GM23248 (cell line): ENCODE data around the gene GALNT2. TPM values are rescaled to one million over a fixed set of nuclear protein-coding genes. Genes with fewer than 3 reads are reported as not detected.
A peak's percentile ranks its signal among the peaks of the same experiment; 100 is the strongest.

Experiments
- DNase-seq: peaks from one replicate; pipeline ENCODE4 v3.0.0-alpha.2; 2015
- H2AFZ ChIP-seq: fragments of 200-600 bp; sonication (generic); 2 replicates; pipeline ENCODE4 v1.6.1; 2016; ENCODE audit warnings: antibody characterized with exemption
- H3F3A ChIP-seq: fragments of 200-600 bp; sonication (generic); 2 replicates; pipeline ENCODE4 v1.6.1; 2016; ENCODE audit warnings: mild to moderate bottlenecking, antibody characterized with exemption, mixed run types; ENCODE audit not compliant: insufficient read depth
- H3K27ac ChIP-seq: fragments of 200-600 bp; sonication (generic); 2 replicates; pipeline ENCODE4 v1.5.1; 2016; ENCODE audit warnings: mild to moderate bottlenecking
- H3K27me3 ChIP-seq: fragments of 200-600 bp; sonication (generic); replicated peaks from 2 replicates; pipeline ENCODE4 v1.6.1; 2016; ENCODE audit warnings: mild to moderate bottlenecking; ENCODE audit not compliant: insufficient read depth
- H3K36me3 ChIP-seq: fragments of 200-600 bp; sonication (generic); 2 replicates; pipeline ENCODE4 v1.6.1; 2016; ENCODE audit warnings: low read depth, mild to moderate bottlenecking
- H3K4me1 ChIP-seq: fragments of 200-600 bp; sonication (generic); 2 replicates; pipeline ENCODE4 v1.6.1; 2016; ENCODE audit warnings: mild to moderate bottlenecking; ENCODE audit not compliant: insufficient read depth
- H3K4me2 ChIP-seq: fragments of 200-600 bp; sonication (generic); one replicate; pipeline ENCODE4 v1.6.1; 2016; ENCODE audit warnings: mild to moderate bottlenecking; ENCODE audit not compliant: unreplicated experiment
- H3K4me3 ChIP-seq: fragments of 200-600 bp; sonication (generic); 2 replicates; pipeline ENCODE4 v1.5.1; 2016; ENCODE audit warnings: mild to moderate bottlenecking
- H3K79me2 ChIP-seq: fragments of 200-600 bp; sonication (generic); 2 replicates; pipeline ENCODE4 v1.6.1; 2016; ENCODE audit warnings: mild to moderate bottlenecking; ENCODE audit not compliant: insufficient read depth
- H3K9ac ChIP-seq: fragments of 200-600 bp; sonication (generic); 2 replicates; pipeline ENCODE4 v1.6.1; 2016; ENCODE audit warnings: mild to moderate bottlenecking
- H3K9me2 ChIP-seq: fragments of 200-600 bp; sonication (generic); 2 replicates; pipeline ENCODE4 v1.6.1; 2016; ENCODE audit warnings: mixed run types, mild to moderate bottlenecking, moderate library complexity; ENCODE audit not compliant: insufficient read depth
- H3K9me3 ChIP-seq: fragments of 200-600 bp; sonication (generic); one replicate; pipeline ENCODE4 v1.6.1; 2017; ENCODE audit warnings: low read depth
- H4K20me1 ChIP-seq: fragments of 200-600 bp; sonication (generic); 2 replicates; pipeline ENCODE4 v1.6.0; 2016; ENCODE audit not compliant: insufficient read depth
- EZH2 ChIP-seq: fragments of 200-600 bp; sonication (generic); IDR thresholded peaks from 2 replicates; pipeline ENCODE4 v1.6.1; 2018; ENCODE audit warnings: antibody characterized with exemption, mild to moderate bottlenecking; ENCODE audit not compliant: insufficient read depth, poor library complexity, severe bottlenecking
- EZH2phosphoT487 ChIP-seq: fragments of 200-600 bp; sonication (generic); IDR thresholded peaks from 2 replicates; pipeline ENCODE4 v1.6.1; 2018; ENCODE audit warnings: antibody characterized with exemption, moderate library complexity, mild to moderate bottlenecking, low read depth; ENCODE audit not compliant: insufficient read depth
- WGBS, 2 experiments: methylation state at CpG; one replicate each; pipeline ENCODE4 v1.1.6; 2015 to 2017; ENCODE audit warnings: low lambda C conversion rate in 2 of 2, low coverage in 1 of 2; ENCODE audit errors: missing lambda C conversion rate in 2 of 2; 5-methylcytosine and 5-hydroxymethylcytosine counted together
- in situ Hi-C: fragments of 300-500 bp; cut with MboI; formaldehyde crosslinking; loops from 2 replicates; pipeline ENCODE4 v1.15.0; 2020
- polyA plus RNA-seq: library from polyadenylated mRNA; unstranded; fragments of >200 nt; fragmentation: Nextera tagmentation; extraction: Ambion mirVana; gene quantifications from 2 replicates; pipeline ENCODE4 v1.2.1, GENCODE V29; 2016
- total RNA-seq: library from RNA; depleted of rRNA; stranded (reverse); fragments of >200 nt; shearing (Covaris generic); gene quantifications from 2 replicates; pipeline ENCODE4 v1.2.3, GENCODE V29; 2014

The GALNT2 gene
- total and polyA plus RNA-seq, 2 experiments from 2014 or later: 111 to 124 TPM

DNA sequence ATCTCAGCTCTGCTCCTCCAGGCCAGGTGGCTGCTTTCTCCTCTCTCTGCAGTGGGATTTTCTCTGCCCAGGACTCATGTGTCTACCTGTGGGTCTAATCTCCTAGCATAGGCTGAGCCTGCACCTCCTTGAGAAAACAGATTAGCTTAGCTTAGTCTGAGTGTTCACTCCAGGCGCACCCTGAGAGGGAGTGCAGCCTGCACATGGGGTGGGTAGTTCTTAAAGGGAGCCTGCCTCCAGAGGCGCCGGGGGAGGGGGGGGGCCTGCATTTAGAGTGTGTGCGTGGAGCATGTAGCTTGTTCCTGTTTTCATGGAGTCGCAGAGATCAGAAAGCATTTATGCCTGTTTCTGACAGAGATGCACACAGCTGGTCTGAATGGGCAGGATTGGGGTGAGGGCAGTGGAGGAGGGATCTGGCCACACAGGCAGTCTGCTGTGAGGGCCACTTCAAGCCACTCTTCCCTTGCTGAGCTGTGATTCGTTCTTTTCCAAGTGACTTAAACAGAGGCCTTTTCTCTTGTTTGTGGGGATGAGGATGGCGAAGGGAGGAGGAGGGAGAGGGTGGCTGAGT lies 45.2 kb downstream of the GALNT2 start:
- H3K79me2 ChIP-seq: peaks cover 97% of the 10 kb centered on the region
- no peaks in the 10 kb centered on the region for H3K9me2 ChIP-seq
- peaks cover 13% of the 10 kb centered on the region for H3F3A ChIP-seq
- in situ Hi-C loops: no loop called here
- H3K4me1 ChIP-seq: peaks cover 26% of the 10 kb centered on the region
- H4K20me1 ChIP-seq: peaks cover 2% of the 10 kb centered on the region; the same call in 1 of the 2 replicates
- no peak overlapping the region for H2AFZ ChIP-seq
- no peaks in the 10 kb centered on the region for H3K9me3 ChIP-seq
- no peak for DNase-seq
- WGBS, 2 experiments: 86 to 91% methylated on average over 4 to 7 of the region's 7 CpGs
- no peak overlapping the region for H3K27ac ChIP-seq
- no peaks in the 10 kb centered on the region for H3K36me3 ChIP-seq
- TF ChIP-seq EZH2 (no peak), EZH2phosphoT487 (no peak)
- H3K27me3 ChIP-seq: no peaks in the 10 kb centered on the region
- H3K9ac ChIP-seq: no peak overlapping the region
- H3K4me2 ChIP-seq: no peak overlapping the region
- no peak overlapping the region for H3K4me3 ChIP-seq

GRCh38 chr1:230112782-230113181 lies 45.7 kb downstream of the GALNT2 start:
- in situ Hi-C loops: no loop called here
- H3K4me1 ChIP-seq: peaks cover 26% of the 10 kb centered on the region
- 73 to 87% methylated on average over 5 of the region's 5 CpGs for WGBS, 2 experiments

DNA sequence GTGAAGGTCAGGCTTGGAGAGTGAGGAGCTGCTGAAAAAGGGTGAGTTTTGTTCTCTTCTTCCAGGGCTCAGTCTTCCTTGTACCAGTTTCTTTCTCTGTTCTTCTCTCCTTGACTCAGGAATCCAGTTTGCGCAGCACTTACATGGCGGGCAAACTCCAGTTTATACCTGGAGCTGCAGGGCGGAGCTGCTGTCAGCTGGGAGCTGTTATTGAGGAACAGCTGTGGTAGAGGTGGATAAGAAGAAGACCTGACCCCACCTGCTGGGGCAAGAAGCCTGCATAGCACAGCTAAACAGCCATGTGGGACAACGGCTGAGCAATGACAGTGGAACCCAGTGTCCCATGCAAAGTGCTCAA lies 46.2 kb downstream of the GALNT2 start:
- H2AFZ ChIP-seq: no peak overlapping the region
- in situ Hi-C loops: no loop called here
- H3K9ac ChIP-seq: peak overlapping the region; percentile 34; the same call in 1 of the 2 replicates

More at GRCh38 chr1:230112782-230113181, 45.7 kb downstream of the GALNT2 start:
- Histone ChIP-seq H3K4me3 (no peak overlapping the region), H3K9me2 (no peaks in the 10 kb centered on the region), H4K20me1 (peaks cover 2% of the 10 kb centered on the region; the same call in 1 of the 2 replicates), H3K27me3 (no peaks in the 10 kb centered on the region), H3K9ac (peak overlapping the region; percentile 34; the same call in 1 of the 2 replicates), H3K4me2 (no peak overlapping the region), H3K36me3 (no peaks in the 10 kb centered on the region), H3F3A (peaks cover 13% of the 10 kb centered on the region), H3K79me2 (peaks cover 97% of the 10 kb centered on the region), H3K27ac (peak overlapping the region; percentile 88; the same call in 1 of the 2 replicates), H2AFZ (no peak overlapping the region), H3K9me3 (no peaks in the 10 kb centered on the region)
- DNase-seq: no peak
- TF ChIP-seq EZH2phosphoT487 (no peak), EZH2 (no peak)

GRCh38 chr1:230113593-230114236 lies 46.7 kb downstream of the GALNT2 start:
- Histone ChIP-seq H3K9me3 (no peaks in the 10 kb centered on the region), H3K27me3 (no peaks in the 10 kb centered on the region), H3K4me3 (peak overlapping the region; percentile 43), H3K36me3 (no peaks in the 10 kb centered on the region), H3K4me1 (peaks cover 26% of the 10 kb centered on the region), H3K27ac (peak overlapping the region; percentile 88), H3F3A (peaks cover 13% of the 10 kb centered on the region), H3K4me2 (peak overlapping the region; percentile 72), H3K9me2 (no peaks in the 10 kb centered on the region), H3K9ac (peak overlapping the region; percentile 72), H3K79me2 (peaks cover 97% of the 10 kb centered on the region), H4K20me1 (peaks cover 2% of the 10 kb centered on the region; the same call in 1 of the 2 replicates), H2AFZ (0 out of 2 replicates have a peak overlapping the region, but pooled peaks have one; percentile 24)
- in situ Hi-C loops: no loop called here
- no peak for TF ChIP-seq EZH2phosphoT487
- no peak for TF ChIP-seq EZH2
- peak; percentile 97 for DNase-seq
- WGBS, 2 experiments: 17% methylated on average over 17 of the region's 17 CpGs

More for the DNA sequence above, 46.2 kb downstream of the GALNT2 start:
- no peak overlapping the region for H3K4me2 ChIP-seq
- no peaks in the 10 kb centered on the region for H3K9me3 ChIP-seq
- TF ChIP-seq EZH2: no peak
- TF ChIP-seq EZH2phosphoT487: no peak
- H3K27me3 ChIP-seq: no peaks in the 10 kb centered on the region
- 80% methylated on average over 4 of the region's 4 CpGs for WGBS, 2 experiments
- peaks cover 13% of the 10 kb centered on the region for H3F3A ChIP-seq
- peaks cover 97% of the 10 kb centered on the region for H3K79me2 ChIP-seq
- no peaks in the 10 kb centered on the region for H3K36me3 ChIP-seq
- no peak overlapping the region for H3K4me3 ChIP-seq
- H4K20me1 ChIP-seq: peaks cover 2% of the 10 kb centered on the region; the same call in 1 of the 2 replicates
- no peaks in the 10 kb centered on the region for H3K9me2 ChIP-seq
- peaks cover 26% of the 10 kb centered on the region for H3K4me1 ChIP-seq
- peak overlapping the region; percentile 88 for H3K27ac ChIP-seq
- DNase-seq: no peak
